Measurements from ENCODE around the gene POLR1G.
"Not testable (repeated sequence)": the region's sequence is repeated elsewhere in the genome, so short reads cannot be mapped to it uniquely, and the experiment has no call there.

- TF ChIP-seq POLR2A, CTCF, POLR2AphosphoS5 (IDR thresholded peaks at IDR 0.05): not testable (repeated sequence)
Measured at GRCh38 chr19:45410330-45410729, 3.9 kb downstream of the POLR1G start.

Measured in stomach (tissue), 4 donors.